Gastroesophageal sphincter (tissue), 3 donors: Measurements from ENCODE around the gene MPRIP.

Source experiments
- CTCF ChIP-seq, 4 experiments: fragments of 200-600 bp in 2 of 4; fragments of 450-650 bp in 2 of 4; sonication (generic) in 1 of 4; IDR thresholded peaks; one replicate each; pipeline ENCODE4 v1.5.1; 2017 to 2019; ENCODE audit warnings: antibody characterized with exemption in 4 of 4, mild to moderate bottlenecking in 2 of 4, moderate library complexity in 2 of 4
- EP300 ChIP-seq: sonication (generic); formaldehyde crosslinking; IDR thresholded peaks from one replicate; pipeline ENCODE4 v1.6.1; 2017; ENCODE audit warnings: antibody characterized with exemption, mild to moderate bottlenecking
- POLR2AphosphoS5 ChIP-seq: sonication (generic); formaldehyde crosslinking; IDR thresholded peaks from one replicate; pipeline ENCODE4 v1.6.1; 2017; ENCODE audit warnings: antibody characterized with exemption

DNA sequence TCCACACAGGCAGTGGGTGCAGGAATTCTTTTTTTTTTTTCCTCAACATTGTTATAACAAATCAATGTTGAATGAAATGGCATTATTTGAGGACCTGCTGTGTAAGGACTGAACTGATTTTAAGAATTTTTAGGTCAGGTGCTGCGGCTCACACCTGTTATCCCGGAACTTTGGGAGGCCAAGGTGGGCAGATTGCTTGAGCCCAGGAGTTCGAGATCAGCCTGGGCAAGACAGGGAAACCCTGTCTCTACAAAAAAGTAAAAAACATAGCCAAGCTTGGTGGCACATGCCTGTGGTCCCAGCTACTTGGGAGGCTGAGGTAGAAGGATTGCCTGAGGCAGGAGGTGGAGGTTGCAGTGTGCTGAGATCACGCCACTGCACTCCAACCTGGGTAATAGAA, 12.4 kb downstream of the MPRIP start:
- TF ChIP-seq CTCF (IDR thresholded peaks at IDR 0.05) (no peak), EP300 (no peak), POLR2AphosphoS5 (no peak)
